HAP-1 (cell line): ENCODE measurements around the gene IBA57.
"Not testable (repeated sequence)": the region's sequence is repeated elsewhere in the genome, so short reads cannot be mapped to it uniquely, and the experiment has no call there.

Experiments used
- DNase-seq, 2 experiments: peaks; one replicate each; pipeline ENCODE4 v3.0.0-alpha.2; 2016 to 2020; ENCODE audit warnings: low spot score in 2 of 2
- H3K27me3 ChIP-seq: fragments of 250-450 bp; sonication (Bioruptor Pico); 2 replicates; pipeline ENCODE4 v1.5.1; 2020; ENCODE audit warnings: low read depth, mild to moderate bottlenecking, moderate library complexity
- H3K36me3 ChIP-seq: fragments of 250-450 bp; sonication (Bioruptor Pico); replicated peaks from 2 replicates; pipeline ENCODE4 v1.5.1; 2020; ENCODE audit warnings: mild to moderate bottlenecking
- H3K4me1 ChIP-seq: fragments of 250-450 bp; sonication (Bioruptor Pico); 2 replicates; pipeline ENCODE4 v1.5.1; 2020; ENCODE audit warnings: mild to moderate bottlenecking
- H3K4me3 ChIP-seq: fragments of 250-450 bp; sonication (Bioruptor Pico); 2 replicates; pipeline ENCODE4 v1.5.1; 2020; ENCODE audit warnings: mild to moderate bottlenecking, moderate library complexity
- H3K9me3 ChIP-seq: fragments of 250-450 bp; sonication (Bioruptor Pico); 2 replicates; pipeline ENCODE4 v1.5.1; 2020; ENCODE audit warnings: mild to moderate bottlenecking, moderate library complexity
- in situ Hi-C: fragments of 300-500 bp; cut with MboI; formaldehyde crosslinking; loops from 3 replicates; pipeline ENCODE4 v1.14.3; 2020; ENCODE audit warnings: low sequenced_read_pairs, inconsistent platforms, mixed read lengths

Gene IBA57

DNA sequence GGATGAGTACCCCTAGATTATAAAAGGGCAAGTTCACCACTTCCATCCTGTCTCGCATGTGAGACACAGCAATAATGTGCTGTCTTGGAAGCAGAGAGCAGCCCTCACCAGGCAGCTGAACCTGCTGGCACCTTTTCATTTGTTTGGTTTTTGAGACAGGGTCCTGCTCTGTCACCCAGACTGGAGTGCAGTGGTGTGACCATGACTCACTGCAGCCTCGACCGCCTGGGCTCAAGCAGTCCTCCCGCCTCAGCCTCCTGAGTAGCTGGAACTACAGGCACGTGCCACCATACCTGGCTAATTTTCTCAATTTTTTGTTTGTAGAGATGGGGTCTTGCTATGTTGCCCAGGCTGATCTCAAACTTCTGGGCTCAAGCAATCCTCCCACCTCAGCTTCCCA lies 62.5 kb downstream of the IBA57 start:
- H3K36me3 ChIP-seq, H3K4me3 ChIP-seq, H3K9me3 ChIP-seq, DNase-seq, H3K4me1 ChIP-seq, H3K27me3 ChIP-seq, in situ Hi-C loops: not testable (repeated sequence)

DNA sequence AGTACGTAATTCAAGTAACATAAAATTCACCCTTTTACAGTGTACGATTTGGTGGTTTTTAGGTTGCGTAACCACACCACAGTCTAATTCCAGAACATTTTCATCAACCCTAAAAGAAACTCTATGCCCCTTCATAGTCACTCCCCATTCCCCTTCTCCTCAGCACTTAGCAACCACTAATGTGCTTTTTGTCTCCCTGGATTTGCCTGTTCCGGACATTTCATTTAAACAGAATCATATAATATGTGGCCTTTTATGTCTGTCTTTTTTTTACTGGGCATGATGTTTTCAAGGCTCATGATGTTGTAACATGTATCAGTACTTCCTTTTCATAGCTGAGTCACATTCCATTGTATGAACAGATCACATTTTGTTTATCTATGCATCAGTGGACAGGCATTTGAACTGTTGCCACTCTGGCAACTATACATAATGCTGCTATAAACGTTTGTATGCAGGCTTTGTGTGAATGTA lies 63.0 kb downstream of the IBA57 start:
- in situ Hi-C loops = no loop called here
- 0 out of 2 replicates have a peak, but pooled peaks cover 5% of the 10 kb centered on the region for H3K9me3 ChIP-seq
- H3K4me1 ChIP-seq = no peaks in the 10 kb centered on the region
- no peak overlapping the region for H3K4me3 ChIP-seq
- H3K36me3 ChIP-seq = no peaks in the 10 kb centered on the region
- no peaks in the 10 kb centered on the region for H3K27me3 ChIP-seq
- no peak for DNase-seq

DNA sequence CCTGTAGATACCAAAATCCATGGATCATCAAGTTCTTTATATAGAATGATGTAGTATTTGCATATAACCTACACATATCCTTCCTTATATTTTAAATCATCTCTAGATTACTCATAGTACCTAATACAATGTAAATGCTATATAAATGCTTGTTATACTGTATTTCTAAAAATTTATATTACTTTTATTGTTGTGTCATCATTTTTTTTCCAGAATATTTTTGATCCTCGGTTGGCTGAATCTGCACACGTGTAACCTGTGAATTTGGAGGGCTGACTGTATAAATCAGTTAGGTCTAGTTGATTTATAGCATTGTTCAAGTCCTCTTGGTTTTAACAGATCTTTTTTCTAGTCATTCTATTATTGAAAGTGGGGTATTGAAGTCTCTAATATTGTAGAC lies 65.6 kb downstream of the IBA57 start:
- Histone ChIP-seq H3K4me3 (no peak overlapping the region), H3K4me1 (no peaks in the 10 kb centered on the region), H3K36me3 (no peaks in the 10 kb centered on the region), H3K27me3 (no peaks in the 10 kb centered on the region), H3K9me3 (peaks cover 10% of the 10 kb centered on the region; the same call in 1 of the 2 replicates)
- in situ Hi-C loops = no loop called here
- no peak for DNase-seq
